NCI-H446 treated with DMSO at 0.1 percent for 48 hours (cell line): ENCODE data around the gene KIF13A.
"Not testable (repeated sequence)": the region's sequence is repeated elsewhere in the genome, so short reads cannot be mapped to it uniquely, and the experiment has no call there.

Source experiments
- DNase-seq: peaks from one replicate; lab custom pipeline; 2025; lab: John Stamatoyannopoulos, UW

KIF13A gene

GRCh38 chr6:17785094-17785787 lies 202.2 kb downstream of the KIF13A start:
- no peak for DNase-seq

- DNase-seq = no peak
These were observed 207.4 kb downstream of the KIF13A start for GRCh38 chr6:17780061-17780460.

- DNase-seq = no peak
These were observed 215.8 kb downstream of the KIF13A start for GRCh38 chr6:17771609-17772008.

DNA sequence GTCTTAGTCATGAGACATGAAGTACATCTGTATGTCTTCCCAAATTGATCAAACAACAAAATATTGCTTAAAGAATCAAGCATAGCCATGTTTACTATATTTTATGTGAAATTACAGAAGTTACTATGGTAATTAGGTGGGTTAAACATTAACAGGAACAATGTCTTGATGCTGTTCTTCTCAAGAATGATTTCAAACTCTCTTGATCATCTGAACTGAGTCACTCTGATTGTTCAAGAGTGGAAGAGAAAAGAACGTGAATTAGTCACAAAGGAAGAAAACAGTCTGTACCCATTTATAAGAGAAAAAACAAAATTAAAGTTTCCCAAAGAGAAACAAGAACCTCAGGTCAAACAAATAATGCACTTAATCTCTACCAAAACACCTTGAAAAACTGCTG lies 218.6 kb downstream of the KIF13A start:
- no peak for DNase-seq

- DNase-seq = no peak
These were observed 219.0 kb downstream of the KIF13A start for GRCh38 chr6:17768388-17768787.

DNA sequence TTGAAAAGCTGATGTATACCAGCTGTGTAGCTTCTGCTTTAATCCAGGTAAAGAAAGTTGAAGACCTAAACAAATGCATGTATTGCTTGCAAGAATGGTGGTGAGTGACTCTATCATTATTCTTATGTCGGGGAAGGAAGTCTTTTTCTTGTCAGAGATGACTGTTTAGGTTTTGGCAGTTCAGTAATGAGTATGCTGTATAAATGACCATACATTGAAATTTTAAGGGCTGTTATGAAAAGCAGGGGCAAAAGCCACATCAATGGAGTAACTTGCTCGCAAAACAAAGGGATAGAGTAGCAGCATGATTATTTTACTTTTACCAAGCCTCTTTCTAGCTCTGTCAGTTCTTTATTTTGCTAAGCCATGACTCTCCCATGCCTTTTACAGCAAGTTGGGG lies 224.8 kb downstream of the KIF13A start:
- DNase-seq = no peak

DNA sequence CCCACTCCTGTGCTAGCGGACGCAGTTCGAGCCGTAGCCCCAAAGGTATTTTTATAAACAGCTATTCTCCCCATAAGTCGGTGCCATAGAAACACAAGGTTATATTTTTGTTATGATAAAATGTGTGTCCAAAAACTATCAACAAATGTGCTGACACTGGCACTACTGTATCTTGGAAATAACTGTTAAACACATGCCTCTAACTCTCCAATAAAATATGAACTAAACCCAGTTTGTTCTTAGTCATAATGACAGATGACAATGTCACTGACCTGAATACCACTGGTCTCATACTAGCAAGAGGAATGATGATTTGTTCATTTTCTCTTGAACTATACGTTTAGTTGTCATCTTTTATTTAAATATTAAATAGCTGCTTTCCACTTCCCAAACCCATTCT lies 229.3 kb downstream of the KIF13A start:
- no peak for DNase-seq

- no peak for DNase-seq
These were observed 233.2 kb downstream of the KIF13A start for GRCh38 chr6:17754254-17754653.

GRCh38 chr6:17745324-17745723 lies 242.1 kb downstream of the KIF13A start:
- not testable (repeated sequence) for DNase-seq

DNA sequence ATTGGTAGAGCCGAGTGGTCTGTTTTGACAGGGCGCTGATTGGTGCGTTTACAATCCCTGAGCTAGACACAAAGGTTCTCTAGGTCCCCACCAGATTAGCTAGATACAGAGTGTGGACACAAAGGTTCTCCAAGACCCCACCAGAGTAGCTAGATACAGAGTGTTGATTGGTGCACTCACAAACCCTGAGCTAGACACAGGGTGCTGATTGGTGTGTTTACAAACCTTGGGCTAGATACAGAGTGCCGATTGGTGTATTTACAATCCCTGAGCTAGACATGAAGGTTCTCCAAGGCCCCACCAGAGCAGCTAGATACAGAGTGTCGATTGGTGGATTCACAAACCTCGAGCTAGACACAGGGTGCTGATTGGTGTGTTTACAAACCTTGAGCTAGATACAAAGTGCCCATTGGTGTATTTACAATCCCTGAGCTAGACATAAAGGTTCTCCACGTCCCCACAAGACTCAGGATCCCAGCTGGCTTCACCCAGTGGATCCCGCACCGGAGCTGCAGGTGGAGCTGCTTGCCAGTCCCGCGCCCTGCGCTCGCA lies 242.6 kb downstream of the KIF13A start:
- not testable (repeated sequence) for DNase-seq

DNA sequence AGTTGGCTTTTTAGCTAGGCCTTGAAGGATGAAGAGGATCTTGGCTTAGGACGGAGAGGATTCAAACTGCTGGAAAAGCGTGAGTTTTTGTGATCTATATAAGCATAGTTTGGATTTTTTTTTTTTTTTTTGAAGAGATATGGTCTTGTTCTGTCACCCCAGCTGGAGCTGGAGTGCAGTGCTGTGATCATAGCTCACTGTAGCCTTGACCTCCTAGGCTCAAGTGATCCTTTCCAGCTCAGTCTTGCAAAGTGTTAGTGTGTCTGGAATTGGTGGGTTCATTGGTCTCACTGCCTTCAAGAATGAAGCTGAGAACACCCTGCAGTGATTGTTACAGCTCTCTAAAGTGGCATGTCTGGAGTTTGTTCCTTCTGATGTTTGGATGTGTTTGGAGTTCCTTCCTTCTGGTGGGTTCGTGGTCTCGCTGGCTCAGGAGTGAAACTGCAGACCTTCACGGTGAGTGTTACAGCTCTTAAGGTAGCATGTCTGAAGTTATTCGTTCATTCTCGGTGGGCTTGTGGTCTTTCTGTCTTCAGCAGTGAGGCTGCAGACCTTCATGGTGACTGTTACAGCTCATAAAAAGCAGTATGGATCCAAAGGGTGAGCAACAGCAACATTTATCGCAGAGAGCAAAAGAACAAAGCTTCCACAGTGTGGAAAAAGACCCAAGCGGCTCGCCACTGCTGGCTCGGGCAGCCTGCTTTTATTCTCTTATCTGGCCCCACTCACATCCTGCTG lies 243.2 kb downstream of the KIF13A start:
- DNase-seq = no peak

DNA sequence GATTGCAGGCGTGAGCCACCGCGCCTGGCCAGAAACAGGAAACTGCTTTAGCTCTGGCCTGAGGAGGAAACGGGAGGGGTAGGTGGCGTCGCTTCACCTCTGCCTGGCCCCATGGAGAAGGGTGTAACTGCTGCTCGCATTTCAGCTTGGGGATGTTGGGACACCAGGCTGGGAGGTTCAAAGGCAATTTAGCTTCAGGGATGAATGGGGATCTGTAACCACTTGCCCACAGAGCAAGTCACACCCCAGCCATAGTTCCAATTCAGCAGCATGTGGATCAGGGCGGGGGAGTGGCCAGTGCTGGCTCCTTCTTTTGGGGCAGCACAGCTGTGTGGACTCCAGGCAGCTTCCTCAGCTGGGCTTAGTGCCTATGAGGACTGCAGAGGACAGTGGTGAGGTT lies 245.9 kb downstream of the KIF13A start:
- no peak for DNase-seq

DNA sequence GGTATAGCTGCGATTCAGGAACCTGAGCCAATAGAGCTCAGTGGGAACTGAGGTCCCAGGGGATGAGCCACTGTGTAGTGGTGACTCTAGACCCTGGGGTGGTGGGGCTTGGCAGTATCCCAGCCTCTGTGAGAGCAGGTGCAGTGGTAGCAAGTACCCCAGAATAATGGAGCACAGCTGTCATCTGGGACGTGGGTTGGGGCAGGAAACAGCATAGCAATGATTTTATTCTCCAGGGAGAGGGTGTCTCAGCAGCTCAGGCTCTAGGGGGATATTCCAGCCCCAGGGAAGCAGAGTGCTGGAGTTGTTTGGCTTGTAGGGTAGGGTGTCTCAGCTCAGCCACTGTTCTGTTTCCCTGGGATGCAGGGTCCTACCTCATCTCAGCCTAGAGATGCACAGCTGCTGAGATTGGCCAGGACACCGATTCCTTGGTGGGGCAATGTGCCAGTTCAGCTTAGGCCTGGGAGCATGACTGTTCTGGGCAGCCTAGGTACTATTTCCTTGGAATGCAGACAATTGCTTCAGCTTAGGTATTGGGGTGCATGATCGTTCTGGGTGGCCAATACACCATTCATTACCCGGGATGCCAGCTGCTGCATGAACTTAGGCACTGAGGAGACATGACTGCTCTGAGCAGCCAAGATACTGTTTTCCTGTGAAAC lies 246.7 kb downstream of the KIF13A start:
- no peak for DNase-seq

DNA sequence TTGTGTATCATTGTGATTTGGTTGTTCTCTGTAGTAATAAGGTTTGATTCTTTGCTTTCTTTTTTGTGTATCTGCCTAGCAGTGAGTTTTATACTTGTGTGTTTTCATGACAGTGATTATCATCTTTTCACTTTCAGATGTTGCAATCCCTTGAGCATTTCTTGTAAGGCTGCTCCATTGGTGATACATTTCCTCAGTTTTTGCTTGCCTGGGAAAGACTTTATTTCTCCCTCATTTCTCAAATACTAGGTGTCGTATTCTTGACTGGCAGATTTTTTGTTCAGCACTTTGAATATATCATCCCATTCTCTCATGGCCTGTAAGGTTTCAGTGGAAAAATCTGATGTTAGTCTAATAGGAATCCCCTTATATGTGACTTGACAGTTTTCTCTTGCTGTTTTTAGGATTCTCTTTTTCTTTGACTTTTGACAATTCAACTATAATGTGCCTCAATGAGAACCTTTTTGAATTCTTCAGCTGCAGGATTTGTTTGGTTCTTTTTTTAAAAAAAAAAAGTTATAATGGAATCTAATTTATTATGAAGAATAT lies 249.7 kb downstream of the KIF13A start:
- no peak for DNase-seq

GRCh38 chr6:17735311-17735710 lies 252.1 kb downstream of the KIF13A start:
- DNase-seq = not testable (repeated sequence)

- no peak for DNase-seq
These were observed 257.2 kb downstream of the KIF13A start for GRCh38 chr6:17730078-17730704.

- DNase-seq = no peak
These were observed 258.0 kb downstream of the KIF13A start for GRCh38 chr6:17729223-17730077.

- no peak for DNase-seq
These were observed 258.7 kb downstream of the KIF13A start for GRCh38 chr6:17728551-17729222.

GRCh38 chr6:17725083-17725482 lies 262.4 kb downstream of the KIF13A start:
- DNase-seq = peak; percentile 69

DNA sequence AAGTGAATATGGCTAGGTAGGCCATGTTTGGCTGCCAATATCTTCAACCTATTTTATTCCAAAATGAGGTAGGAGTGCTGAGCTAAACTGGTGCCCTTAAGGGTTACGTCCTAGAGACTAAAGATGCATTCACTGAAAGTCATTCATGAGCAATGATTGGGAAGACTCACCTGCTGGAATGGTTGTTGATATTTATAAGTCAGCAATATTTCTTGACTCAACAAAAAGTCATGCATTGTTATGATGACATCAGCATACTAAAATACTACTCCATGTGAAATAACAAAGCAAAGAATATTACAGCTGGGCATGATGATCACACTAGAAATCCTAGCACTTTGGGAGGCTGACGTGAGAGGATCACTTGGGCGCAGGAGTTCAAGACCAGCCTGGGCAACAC lies 263.1 kb downstream of the KIF13A start:
- DNase-seq = no peak

DNA sequence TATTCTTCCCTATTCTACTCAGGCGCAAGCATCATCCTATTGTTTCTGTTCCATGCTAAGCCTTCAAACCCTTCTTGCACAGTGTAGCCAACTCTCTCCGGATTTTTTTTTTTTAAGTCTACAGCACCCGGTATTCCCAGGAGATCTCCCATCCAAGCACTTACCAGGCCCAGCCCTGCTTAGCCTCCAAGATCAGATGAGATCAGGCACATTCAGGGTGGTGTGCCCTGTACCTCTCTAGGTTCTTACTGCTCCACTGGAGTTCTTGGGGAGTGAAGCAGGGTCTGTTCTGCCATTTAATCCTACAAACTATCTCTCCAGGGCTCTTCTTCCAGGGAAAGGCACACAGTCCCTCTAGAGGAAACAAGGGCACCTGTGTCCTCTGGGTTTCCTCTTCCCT lies 265.8 kb downstream of the KIF13A start:
- DNase-seq = no peak
